Caco-2 (cell line): Measurements from ENCODE around the gene ABT1. TPM values are rescaled to one million over a fixed set of nuclear protein-coding genes. Genes with fewer than 3 reads are reported as not detected.

ENCODE experiments used
- BruUV-seq: library from RNA; stranded (reverse); fragments of 400-500 nt; replicated peaks from 2 replicates; lab custom pipeline; 2021; lab: Mats Ljungman, UMichigan
- CTCF ChIA-PET: fragments of 300-600 bp; sonication (Branson Sonifier 250); formaldehyde crosslinking; loops from one replicate; lab custom pipeline; 2022; ENCODE audit warnings: antibody characterized with exemption; lab: Charles Lee
- POLR2A ChIA-PET: fragments of 300-600 bp; sonication (Branson Sonifier 250); formaldehyde crosslinking; loops from one replicate; lab custom pipeline; 2022; ENCODE audit warnings: antibody characterized with exemption; lab: Charles Lee
- DNase-seq, 2 experiments: peaks; one replicate each; pipeline versions ENCODE4 v3.0.0 to v3.0.0-alpha.2; 2020 to 2022
- H3K27me3 ChIP-seq: replicated peaks from 2 replicates; pipeline ENCODE4 v1.6.0; 2011; ENCODE audit warnings: low read length; ENCODE audit not compliant: control insufficient read depth, insufficient read depth
- H3K36me3 ChIP-seq: 2 replicates; pipeline ENCODE4 v1.5.1; 2011; ENCODE audit warnings: low read length; ENCODE audit not compliant: control insufficient read depth, insufficient read depth
- H3K4me1 ChIP-seq: fragments of 250-450 bp; sonication (Bioruptor Pico); 2 replicates; pipeline ENCODE4 v1.5.1; 2020; ENCODE audit warnings: mild to moderate bottlenecking
- H3K4me3 ChIP-seq: 2 replicates; pipeline ENCODE4 v1.5.1; 2011; ENCODE audit warnings: low read depth, mild to moderate bottlenecking, control low read depth, low read length
- H3K9me3 ChIP-seq: fragments of 250-450 bp; sonication (Bioruptor Pico); 2 replicates; pipeline ENCODE4 v1.5.1; 2020; ENCODE audit warnings: mild to moderate bottlenecking, moderate library complexity
- H3K27ac Mint-ChIP-seq: one replicate; pipeline ENCODE4 v1.8.0; 2022; ENCODE audit warnings: mixed read lengths; ENCODE audit not compliant: unreplicated experiment
- H3K27me3 Mint-ChIP-seq: one replicate; pipeline ENCODE4 v1.8.0; 2022; ENCODE audit warnings: mixed read lengths; ENCODE audit not compliant: insufficient read depth, unreplicated experiment
- H3K36me3 Mint-ChIP-seq: one replicate; pipeline ENCODE4 v1.8.0; 2022; ENCODE audit warnings: mild to moderate bottlenecking, mixed read lengths; ENCODE audit not compliant: insufficient read depth, unreplicated experiment
- H3K4me1 Mint-ChIP-seq: one replicate; pipeline ENCODE4 v1.8.0; 2022; ENCODE audit warnings: low read depth, mixed read lengths; ENCODE audit not compliant: unreplicated experiment
- H3K4me3 Mint-ChIP-seq: one replicate; pipeline ENCODE4 v1.8.0; 2022; ENCODE audit warnings: mild to moderate bottlenecking, moderate library complexity, mixed read lengths; ENCODE audit not compliant: unreplicated experiment
- H3K9me3 Mint-ChIP-seq: one replicate; pipeline ENCODE4 v1.8.0; 2022; ENCODE audit warnings: mixed read lengths; ENCODE audit not compliant: unreplicated experiment
- intact Hi-C: fragments of 100-400 bp; cut with micrococcal nuclease; formaldehyde crosslinking; loops from one replicate; pipeline ENCODE4 v1.10.0; 2022; ENCODE audit not compliant: unreplicated experiment
- total RNA-seq: library from RNA; stranded (reverse); gene quantifications from 2 replicates; pipeline ENCODE4 v1.2.3, GENCODE V29; 2022
- TF ChIP-seq, protein P1 (sequence below), 2 experiments: fragments of 200-600 bp in 1 of 2; IDR thresholded peaks; 1 replicate in 1 of 2; 2 replicates in 1 of 2; pipeline versions ENCODE4 v1.5.1 to v1.8.0; 2011 to 2022; ENCODE audit warnings: antibody characterized with exemption in 1 of 2, control low read depth in 1 of 2, inconsistent platforms in 1 of 2, low read depth in 1 of 2, low read length in 1 of 2, mild to moderate bottlenecking in 1 of 2, moderate library complexity in 1 of 2; ENCODE audit not compliant: insufficient read depth in 1 of 2, severe bottlenecking in 1 of 2, unreplicated experiment in 1 of 2

Gene ABT1
- total RNA-seq, 1 experiment from 2014 or later, result 15.1 TPM

DNA sequence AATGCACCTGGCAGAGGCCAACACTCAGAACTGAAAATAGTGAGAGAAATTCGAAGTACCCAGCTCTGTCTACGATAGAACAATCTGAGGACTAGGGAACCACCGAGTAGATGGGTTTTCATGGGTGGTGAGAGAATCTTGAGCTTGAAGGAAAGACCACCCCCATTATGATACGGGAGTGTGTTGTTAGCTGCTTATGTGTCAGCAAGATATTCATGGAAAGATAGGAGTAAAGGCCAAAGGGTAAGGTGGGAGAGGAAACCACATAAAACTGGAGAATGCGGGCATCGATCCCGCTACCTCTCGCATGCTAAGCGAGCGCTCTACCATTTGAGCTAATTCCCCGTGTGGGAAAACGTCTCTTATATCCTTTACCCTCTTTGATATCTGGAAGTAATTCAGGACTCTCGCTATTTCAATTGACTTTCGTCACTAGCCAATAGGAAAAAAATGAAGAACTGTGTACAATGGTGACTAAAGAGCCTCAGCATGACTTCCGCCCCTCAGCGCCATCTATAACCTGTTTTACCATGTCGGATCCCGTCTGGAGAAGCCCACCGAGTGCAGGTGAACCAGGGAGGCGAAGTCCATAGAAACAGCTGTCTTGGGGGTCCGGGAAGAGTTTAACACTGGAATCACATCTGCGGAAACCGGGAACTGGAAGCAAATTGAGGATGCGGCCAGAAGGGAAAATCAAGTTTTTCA, 25.0 kb upstream of the ABT1 start:
- H3K27me3 Mint-ChIP-seq, result peaks cover 9% of the 10 kb centered on the region
- CTCF ChIA-PET, result interaction anchor here (0.6 to 3.4 kb wide), 7 partner anchors 15 to 1190 kb away, joined by 3 to 45 read pairs (median 6); partner anchors contain the start of gene HMGN4
- BruUV-seq, result TSS peak; percentile 98
- H3K9me3 Mint-ChIP-seq, result no peaks in the 10 kb centered on the region
- H3K27ac Mint-ChIP-seq, result peak overlapping the region; percentile 88
- peak overlapping the region; percentile 80 for H3K4me3 Mint-ChIP-seq
- Histone ChIP-seq H3K9me3 (no peaks in the 10 kb centered on the region), H3K4me1 (0 out of 2 replicates have a peak, but pooled peaks cover 5% of the 10 kb centered on the region), H3K36me3 (no peaks in the 10 kb centered on the region), H3K4me3 (peak overlapping the region; percentile 47), H3K27me3 (no peaks in the 10 kb centered on the region)
- POLR2A ChIA-PET, result interaction anchor here (0.7 kb wide), 2 partner anchors 374 to 675 kb away, joined by 5 to 8 read pairs; no protein-coding TSS in a partner anchor
- intact Hi-C loops, result loop anchor here (1.0 kb wide), 1 partner anchor 25 kb away; the partner anchor contains the start of gene ABT1
- H3K36me3 Mint-ChIP-seq, result peaks cover 35% of the 10 kb centered on the region
- peak; percentile 73 to 87 for DNase-seq
- TF ChIP-seq, protein P1, sequence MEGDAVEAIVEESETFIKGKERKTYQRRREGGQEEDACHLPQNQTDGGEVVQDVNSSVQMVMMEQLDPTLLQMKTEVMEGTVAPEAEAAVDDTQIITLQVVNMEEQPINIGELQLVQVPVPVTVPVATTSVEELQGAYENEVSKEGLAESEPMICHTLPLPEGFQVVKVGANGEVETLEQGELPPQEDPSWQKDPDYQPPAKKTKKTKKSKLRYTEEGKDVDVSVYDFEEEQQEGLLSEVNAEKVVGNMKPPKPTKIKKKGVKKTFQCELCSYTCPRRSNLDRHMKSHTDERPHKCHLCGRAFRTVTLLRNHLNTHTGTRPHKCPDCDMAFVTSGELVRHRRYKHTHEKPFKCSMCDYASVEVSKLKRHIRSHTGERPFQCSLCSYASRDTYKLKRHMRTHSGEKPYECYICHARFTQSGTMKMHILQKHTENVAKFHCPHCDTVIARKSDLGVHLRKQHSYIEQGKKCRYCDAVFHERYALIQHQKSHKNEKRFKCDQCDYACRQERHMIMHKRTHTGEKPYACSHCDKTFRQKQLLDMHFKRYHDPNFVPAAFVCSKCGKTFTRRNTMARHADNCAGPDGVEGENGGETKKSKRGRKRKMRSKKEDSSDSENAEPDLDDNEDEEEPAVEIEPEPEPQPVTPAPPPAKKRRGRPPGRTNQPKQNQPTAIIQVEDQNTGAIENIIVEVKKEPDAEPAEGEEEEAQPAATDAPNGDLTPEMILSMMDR (IDR thresholded peaks at IDR 0.05; ENCODE audit: insufficient read depth in 1 of 2, low read depth in 1 of 2, low read length in 1 of 2, severe bottlenecking in 1 of 2, unreplicated experiment in 1 of 2), result no peak
- peaks cover 22% of the 10 kb centered on the region for H3K4me1 Mint-ChIP-seq

DNA sequence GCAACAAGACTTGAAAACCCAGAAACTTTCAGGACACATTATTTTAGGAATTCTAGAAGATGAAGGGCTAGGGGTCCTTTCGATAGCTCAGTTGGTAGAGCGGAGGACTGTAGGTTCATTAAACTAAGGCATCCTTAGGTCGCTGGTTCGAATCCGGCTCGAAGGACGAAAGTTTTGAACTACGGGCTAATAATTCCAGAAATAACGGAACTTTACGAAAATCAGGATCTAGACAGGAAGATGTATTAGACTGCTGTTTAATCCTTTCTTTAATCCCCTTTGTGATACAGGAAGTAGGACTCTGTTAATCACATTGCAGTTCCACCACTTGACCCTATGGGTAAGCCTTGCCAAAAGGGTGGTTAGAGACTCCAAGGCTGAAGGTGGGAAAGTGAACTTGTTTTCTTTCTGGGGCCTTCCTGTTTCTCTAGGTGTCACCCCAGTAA, 21.2 kb upstream of the ABT1 start:
- H3K9me3 Mint-ChIP-seq, result no peaks in the 10 kb centered on the region
- TF ChIP-seq, protein P1 (IDR thresholded peaks at IDR 0.05; ENCODE audit: insufficient read depth in 1 of 2, low read depth in 1 of 2, low read length in 1 of 2, severe bottlenecking in 1 of 2, unreplicated experiment in 1 of 2), result no peak
- ChIA-PET CTCF (interaction anchor here (2.3 kb wide), 1 partner anchor 20 kb away, joined by 6 read pairs; no protein-coding TSS in a partner anchor), POLR2A (no interaction called here)
- H3K27ac Mint-ChIP-seq, result no peak overlapping the region
- H3K36me3 Mint-ChIP-seq, result peaks cover 23% of the 10 kb centered on the region
- Histone ChIP-seq H3K4me1 (no peaks in the 10 kb centered on the region), H3K9me3 (peaks cover 8% of the 10 kb centered on the region; the same call in 1 of the 2 replicates), H3K4me3 (no peak overlapping the region), H3K27me3 (no peaks in the 10 kb centered on the region), H3K36me3 (no peaks in the 10 kb centered on the region)
- peaks cover 5% of the 10 kb centered on the region for H3K27me3 Mint-ChIP-seq
- DNase-seq, result no peak
- H3K4me1 Mint-ChIP-seq, result peaks cover 9% of the 10 kb centered on the region
- intact Hi-C loops, result no loop called here
- no peak overlapping the region for H3K4me3 Mint-ChIP-seq
- no TSS peak for BruUV-seq

DNA sequence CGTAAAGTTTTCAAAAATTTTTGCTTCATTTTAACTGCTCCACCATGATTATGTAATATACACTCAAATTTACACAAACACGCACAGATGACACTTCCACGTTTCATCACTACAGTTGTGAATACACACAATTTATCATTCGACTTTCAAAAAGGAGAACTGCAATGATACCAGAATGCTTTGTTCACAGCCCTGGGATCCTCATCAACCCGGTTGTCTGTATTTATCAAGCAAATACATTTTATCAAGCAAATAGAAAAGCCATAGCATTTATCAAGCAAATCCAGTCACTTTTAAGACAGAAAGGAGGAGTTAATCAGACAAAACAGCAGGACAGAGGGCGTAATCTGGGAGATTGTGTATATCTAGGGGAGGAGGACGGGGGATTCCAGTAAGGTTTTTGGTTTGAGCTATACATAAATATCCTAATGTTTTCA, 20.3 kb upstream of the ABT1 start:
- Mint-ChIP-seq H3K27ac (no peak overlapping the region), H3K4me3 (no peak overlapping the region), H3K4me1 (peaks cover 7% of the 10 kb centered on the region), H3K9me3 (no peaks in the 10 kb centered on the region), H3K36me3 (peaks cover 21% of the 10 kb centered on the region), H3K27me3 (peaks cover 5% of the 10 kb centered on the region)
- H3K27me3 ChIP-seq, result no peaks in the 10 kb centered on the region
- intact Hi-C loops, result no loop called here
- no peak for DNase-seq
- H3K4me1 ChIP-seq, result no peaks in the 10 kb centered on the region
- H3K36me3 ChIP-seq, result no peaks in the 10 kb centered on the region
- no peak overlapping the region for H3K4me3 ChIP-seq
- CTCF ChIA-PET, result interaction anchor here (2.3 kb wide), 1 partner anchor 19 kb away, joined by 6 read pairs; no protein-coding TSS in a partner anchor
- peaks cover 8% of the 10 kb centered on the region; the same call in 1 of the 2 replicates for H3K9me3 ChIP-seq
- TF ChIP-seq, protein P1 (IDR thresholded peaks at IDR 0.05; ENCODE audit: insufficient read depth in 1 of 2, low read depth in 1 of 2, low read length in 1 of 2, severe bottlenecking in 1 of 2, unreplicated experiment in 1 of 2), result no peak
- BruUV-seq, result no TSS peak
- POLR2A ChIA-PET, result no interaction called here
